Measurements from ENCODE around the gene FBXL16. TPM values are rescaled to one million over a fixed set of nuclear protein-coding genes. Genes with fewer than 3 reads are reported as not detected.

FBXL16 gene
- total and polyA plus RNA-seq, 2 of the 13 experiments (the other 11 are each of a cell fraction or from before 2014, with no cell fraction given), result 0.22 to 2.0 TPM

GRCh38 chr16:740764-741505 lies 35.3 kb upstream of the FBXL16 start, which contains the start of gene CIAO3 (continued):
- TF ChIP-seq THAP9 (CRISPR knock-in tag; IDR thresholded peaks at IDR 0.05; ENCODE audit: borderline replicate concordance), result peak; percentile 100
- peak; percentile 80 for TF ChIP-seq MXD1 (CRISPR knock-in tag; IDR thresholded peaks at IDR 0.05)
- no peak for TF ChIP-seq AGO1 (IDR thresholded peaks at IDR 0.05; ENCODE audit: low read depth, low read length, poor library complexity, severe bottlenecking)
- TF ChIP-seq KDM5A (IDR thresholded peaks at IDR 0.05; ENCODE audit: borderline replicate concordance, low read length), result peak; percentile 84
- no peak for TF ChIP-seq NFE2L1 (CRISPR knock-in tag; IDR thresholded peaks at IDR 0.05; ENCODE audit: borderline replicate concordance)
- TF ChIP-seq ZSCAN9 (CRISPR knock-in tag; IDR thresholded peaks at IDR 0.05; ENCODE audit: borderline replicate concordance), result no peak; the same call in 1 of the 2 replicates
- no peak for TF ChIP-seq ZNF589 (CRISPR knock-in tag; conservative IDR thresholded peaks at IDR 0.05)
- TF ChIP-seq ATF3 (CRISPR knock-in tag; IDR thresholded peaks at IDR 0.05), result peak; percentile 88
- peak in 1 of 2 experiments; percentile 94; a peak in 2 of 4 replicates for TF ChIP-seq KLF16 (CRISPR knock-in tag; IDR thresholded peaks at IDR 0.05)
- TF ChIP-seq ESRRA (CRISPR knock-in tag; IDR thresholded peaks at IDR 0.05; ENCODE audit: low read depth), result peak; percentile 80
- TF ChIP-seq ZFX (CRISPR knock-in tag; IDR thresholded peaks at IDR 0.05; ENCODE audit: low read depth), result peak; percentile 91
- peak; percentile 46; the same call in 1 of the 2 replicates for TF ChIP-seq KLF12 (CRISPR knock-in tag; IDR thresholded peaks at IDR 0.05; ENCODE audit: borderline replicate concordance)
- no peak for TF ChIP-seq ZNF20 (CRISPR knock-in tag; IDR thresholded peaks at IDR 0.05)
- TF ChIP-seq NPAS2 (CRISPR knock-in tag; IDR thresholded peaks at IDR 0.05; ENCODE audit: borderline replicate concordance), result no peak
- TF ChIP-seq BCLAF1 (IDR thresholded peaks at IDR 0.05), result no peak
- TF ChIP-seq TIGD3 (CRISPR knock-in tag; IDR thresholded peaks at IDR 0.05; ENCODE audit: borderline replicate concordance), result 0 out of 2 replicates have a peak, but pooled peaks have one; percentile 66
- no peak for TF ChIP-seq ZNF577 (CRISPR knock-in tag; IDR thresholded peaks at IDR 0.05; ENCODE audit: borderline replicate concordance, low read depth)
- TF ChIP-seq NR2C2 (CRISPR knock-in tag; IDR thresholded peaks at IDR 0.05; ENCODE audit: borderline replicate concordance), result peak; percentile 82
- no peak for TF ChIP-seq ZNF354B (CRISPR knock-in tag; IDR thresholded peaks at IDR 0.05)
